ENCODE results near the gene XRCC3.
A peak's percentile ranks its signal among the peaks of the same experiment; 100 is the strongest.

The XRCC3 gene

DNA sequence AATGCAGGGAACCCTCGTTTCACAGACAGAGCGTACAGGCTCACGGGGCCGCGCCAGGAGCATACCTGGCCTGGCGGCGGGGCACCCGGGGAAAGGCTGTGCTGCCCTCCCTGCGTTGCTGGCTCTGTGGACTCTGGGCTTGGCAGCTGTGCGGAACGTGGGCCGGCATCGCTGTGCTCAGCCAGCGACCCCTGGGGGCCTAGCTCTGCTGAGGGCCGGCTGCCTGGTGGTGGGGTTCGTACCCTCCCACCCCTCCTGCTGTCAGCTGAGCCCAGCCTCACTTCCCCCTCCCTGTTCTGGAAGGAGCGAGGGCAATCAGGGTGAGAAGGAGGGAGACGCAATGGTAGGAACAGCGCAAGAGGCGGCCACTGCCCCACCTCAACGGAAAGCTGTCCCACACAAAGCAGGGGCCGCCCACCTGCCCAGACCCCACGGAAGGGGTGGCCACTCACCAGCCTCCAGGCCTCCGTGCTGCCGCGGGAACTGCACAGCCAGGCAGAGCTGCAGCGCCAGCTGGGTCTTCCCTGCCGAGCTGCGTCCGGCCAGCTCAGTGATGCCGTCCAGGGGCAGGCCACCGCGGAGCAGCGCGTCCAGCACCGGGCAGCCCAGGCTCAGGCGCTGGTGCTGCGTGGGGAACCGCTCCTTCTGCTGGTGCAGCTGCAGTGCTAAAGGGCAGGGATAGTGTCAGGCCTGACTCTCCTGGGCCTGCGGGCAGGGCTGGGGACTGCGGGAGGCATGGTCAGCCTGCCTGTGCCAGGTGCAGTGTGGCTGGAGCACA lies 8.5 kb downstream of the XRCC3 start:
- no peak for DNase-seq (ENCODE audit: low read depth)

DNA sequence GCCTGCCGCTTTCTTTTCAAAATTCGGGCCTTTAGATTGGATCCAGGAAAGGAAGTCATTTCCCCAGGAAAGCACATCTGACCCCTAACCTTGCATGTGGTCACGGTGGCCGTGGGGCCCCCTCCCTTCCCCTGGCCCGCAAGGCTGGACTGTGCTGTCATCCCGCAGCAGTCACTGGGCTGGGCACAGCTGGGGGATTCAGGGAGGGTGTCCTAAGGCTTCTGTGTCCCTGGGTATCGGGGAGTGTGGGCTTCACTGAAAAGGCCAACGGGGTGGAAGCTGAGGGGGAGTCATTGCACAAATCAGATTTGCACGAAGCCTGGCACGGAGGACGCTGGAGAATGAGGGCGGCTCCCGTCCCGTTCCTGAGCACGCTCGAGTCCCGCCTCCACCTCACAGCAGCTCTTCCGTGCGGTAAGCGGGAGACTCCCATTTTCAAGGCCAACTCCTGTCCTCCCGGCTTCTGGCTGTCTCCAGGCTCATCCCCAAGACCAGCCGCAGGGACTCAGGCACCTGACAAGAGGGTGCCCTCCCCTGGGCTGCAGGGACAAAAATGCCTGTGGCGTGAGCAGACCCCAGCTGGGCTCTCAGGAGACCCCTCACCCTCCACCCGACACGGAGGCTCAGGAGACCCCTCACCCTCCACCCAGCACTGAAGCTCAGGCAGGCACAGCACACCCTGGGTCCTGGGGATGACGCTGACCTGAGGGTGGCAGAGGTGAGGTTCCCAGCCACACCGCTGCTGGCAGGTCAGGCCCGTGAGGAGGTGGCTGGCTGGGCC lies 9.6 kb downstream of the XRCC3 start:
- DNase-seq (ENCODE audit: low read depth), result no peak

DNA sequence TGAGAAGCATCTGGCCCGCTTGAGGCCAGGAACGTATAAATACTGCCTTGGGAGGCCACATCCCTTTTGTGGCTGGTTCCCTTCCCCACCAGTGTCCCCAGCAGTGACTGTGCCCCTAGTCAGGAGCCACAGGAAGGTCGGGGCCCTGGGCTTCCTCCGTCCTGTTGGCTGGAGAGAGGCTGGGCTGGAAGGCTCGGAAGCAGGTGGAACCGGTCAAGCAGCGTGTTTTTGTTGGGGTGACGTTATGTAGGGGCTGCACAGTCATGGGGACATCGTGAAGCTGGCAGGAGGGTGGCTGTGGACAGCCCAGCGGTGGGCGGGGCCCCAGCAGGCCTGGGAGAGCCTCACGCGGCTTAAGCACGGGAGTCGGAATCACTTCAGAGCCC lies 10.1 kb downstream of the XRCC3 start:
- DNase-seq (ENCODE audit: low read depth), result no peak

DNA sequence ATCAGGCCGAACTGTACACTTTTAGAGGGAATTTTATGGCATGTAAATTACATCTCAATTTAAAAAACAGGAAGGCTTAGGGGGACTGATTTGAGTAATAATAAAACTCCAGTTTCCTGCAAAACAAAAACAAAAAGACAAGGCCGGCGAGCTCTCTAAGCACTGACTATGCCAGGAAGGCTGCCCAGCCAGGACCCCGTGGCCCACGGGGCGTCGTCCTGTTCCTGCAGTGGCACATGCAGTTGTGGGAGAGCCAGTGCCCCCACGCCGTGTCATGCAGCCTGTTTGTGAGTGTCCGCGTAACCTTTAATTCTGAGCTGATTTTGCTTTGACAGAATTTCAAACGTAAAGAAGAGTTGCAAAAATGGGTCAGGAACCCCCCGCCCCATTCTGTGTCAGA lies 10.5 kb downstream of the XRCC3 start:
- DNase-seq (ENCODE audit: low read depth), result no peak

DNA sequence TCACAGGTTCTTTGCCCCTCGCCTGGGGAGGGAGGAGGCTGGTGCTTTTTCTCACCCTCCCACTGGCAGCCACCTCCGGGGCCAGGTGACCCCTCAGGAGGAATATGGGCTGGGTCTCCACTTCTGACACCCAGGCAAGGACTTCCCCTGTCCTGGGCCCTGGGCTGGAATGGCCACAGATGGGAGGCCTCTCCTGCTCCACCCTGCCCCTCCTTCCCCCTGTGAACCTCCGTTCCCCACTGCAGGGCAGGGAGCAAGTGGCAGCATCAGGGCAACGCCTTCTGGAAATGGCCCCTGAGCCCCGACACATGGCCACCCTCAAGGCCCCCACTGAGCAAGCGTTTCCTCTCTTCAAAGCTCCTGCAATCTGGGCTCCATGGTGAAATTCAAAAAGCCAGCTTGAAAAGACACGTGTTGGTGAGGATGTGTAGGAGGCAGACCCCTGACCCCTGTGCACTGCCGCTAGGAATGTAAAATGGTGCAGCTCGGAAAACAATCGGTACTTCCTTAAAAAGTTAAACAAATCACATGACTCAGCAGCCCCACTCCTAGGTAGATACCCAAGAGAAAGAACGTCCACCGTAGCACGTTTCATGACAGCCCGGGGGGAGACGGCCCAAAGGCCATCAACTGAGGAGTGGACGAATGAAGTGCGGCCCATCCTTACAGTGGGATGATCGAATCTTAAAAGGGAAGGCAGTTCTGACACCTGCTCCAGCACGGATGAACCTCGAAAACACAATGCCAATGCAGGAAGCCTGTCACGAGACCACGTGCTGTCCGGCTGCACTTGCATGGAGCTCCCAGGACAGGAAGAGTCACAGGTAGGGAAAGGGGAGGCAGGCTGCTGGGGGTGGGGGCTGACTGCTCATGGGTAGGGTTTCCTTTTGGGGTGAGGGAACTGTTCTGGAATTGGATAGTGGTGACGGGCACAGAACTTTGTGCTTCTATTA lies 11.5 kb downstream of the XRCC3 start:
- no peak for DNase-seq (ENCODE audit: low read depth)

DNA sequence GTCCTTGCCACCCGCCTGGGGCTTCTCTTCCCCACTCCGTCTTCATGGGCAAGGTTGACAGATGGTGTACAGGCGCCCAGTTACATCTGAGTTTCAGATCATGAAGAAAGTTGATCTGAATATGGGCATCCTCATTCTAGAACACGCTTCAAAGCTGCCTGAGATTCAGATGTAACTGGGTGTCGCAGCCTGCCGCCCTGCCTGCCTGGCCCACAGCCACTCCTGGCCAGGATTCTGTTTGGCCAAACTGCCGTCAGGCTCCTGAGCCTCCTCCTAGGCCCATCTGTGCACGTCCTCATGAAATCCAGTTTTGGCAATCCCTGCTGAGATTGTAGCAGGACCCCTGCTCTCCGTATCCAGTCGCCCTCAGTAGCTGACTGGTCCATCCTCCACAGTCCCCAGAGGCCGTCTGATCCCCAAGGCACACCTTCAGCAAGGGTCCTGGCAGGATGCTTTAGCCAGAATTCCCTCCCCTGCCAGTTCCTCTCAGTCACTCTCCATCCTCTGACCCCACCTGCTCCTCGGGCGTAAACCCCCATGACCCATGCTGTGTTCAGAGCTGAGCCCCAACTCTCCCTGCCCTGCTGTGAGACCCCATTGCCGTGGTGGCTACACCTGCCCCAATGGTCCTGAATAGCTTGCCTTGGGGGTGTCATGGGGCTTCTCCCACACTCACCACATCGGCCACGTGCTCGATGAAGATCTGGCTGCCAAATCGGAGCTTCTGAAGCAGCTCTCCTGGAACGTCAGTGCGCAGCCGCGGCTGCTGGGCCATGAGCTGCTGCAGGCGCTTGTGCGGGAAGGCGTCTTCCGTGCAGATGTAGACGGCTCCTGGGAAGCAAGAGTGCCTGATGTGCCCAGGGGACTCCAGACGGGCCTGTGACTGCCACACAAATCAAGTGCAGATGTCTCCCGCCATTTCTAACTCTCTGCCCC lies 12.5 kb downstream of the XRCC3 start:
- no peak for DNase-seq (ENCODE audit: low read depth)

DNA sequence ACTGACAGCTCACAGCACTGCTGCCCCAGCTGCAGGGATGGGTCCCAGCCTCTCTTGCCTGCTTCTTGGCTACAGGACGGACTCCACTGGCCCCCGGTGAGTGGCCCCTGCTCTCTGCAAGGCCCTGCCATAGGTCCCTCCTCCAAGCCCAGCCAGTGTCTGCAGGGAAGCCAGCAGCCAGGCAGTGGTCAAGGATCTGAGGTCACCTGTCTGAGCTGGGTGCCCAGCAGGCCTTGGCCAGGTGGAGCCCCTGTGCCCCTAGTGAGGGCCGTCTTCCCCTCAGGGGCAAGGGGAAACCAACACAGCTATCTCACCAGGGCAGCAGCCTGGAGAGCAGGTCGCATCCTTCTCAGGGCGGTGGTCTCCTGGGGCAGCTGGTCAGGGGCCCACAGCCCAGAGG lies 13.2 kb downstream of the XRCC3 start:
- DNase-seq (ENCODE audit: low read depth), result no peak

DNA sequence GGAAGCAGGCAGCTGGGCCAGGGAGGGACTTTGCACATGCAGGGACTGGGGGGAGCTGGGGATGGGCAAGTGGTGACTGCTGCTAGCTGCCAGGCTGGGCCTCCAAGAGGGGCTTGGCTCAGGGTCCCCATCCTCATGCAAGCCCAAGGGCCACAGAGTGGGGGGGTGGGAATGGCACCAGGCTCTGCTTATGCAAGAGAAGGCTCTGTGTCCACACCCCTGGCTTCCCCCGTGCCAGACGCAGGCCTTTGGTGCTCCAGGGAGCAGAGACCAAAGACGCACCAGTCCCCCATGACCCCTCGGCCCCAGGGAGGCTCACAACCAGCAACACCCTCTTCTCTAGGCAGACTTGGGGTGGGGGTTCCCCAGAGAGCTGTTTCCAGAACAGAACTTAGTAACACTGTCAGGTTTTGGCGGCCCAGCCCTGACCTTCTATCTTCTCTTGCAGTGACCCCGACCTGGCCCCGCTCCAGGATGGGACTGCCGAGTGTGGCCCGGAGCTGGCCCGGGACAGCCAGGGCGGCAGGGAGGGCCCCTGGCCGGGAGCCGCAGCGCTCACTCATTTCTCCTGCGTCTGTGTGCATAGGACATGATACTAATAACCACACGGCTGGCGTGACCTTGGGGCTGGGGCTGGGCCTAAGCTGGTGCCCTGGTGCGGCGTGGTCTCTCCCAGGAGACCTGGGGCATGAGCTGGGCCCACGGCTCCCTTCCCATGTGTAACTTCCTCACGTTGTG lies 14.3 kb downstream of the XRCC3 start:
- no peak for DNase-seq (ENCODE audit: low read depth)

DNA sequence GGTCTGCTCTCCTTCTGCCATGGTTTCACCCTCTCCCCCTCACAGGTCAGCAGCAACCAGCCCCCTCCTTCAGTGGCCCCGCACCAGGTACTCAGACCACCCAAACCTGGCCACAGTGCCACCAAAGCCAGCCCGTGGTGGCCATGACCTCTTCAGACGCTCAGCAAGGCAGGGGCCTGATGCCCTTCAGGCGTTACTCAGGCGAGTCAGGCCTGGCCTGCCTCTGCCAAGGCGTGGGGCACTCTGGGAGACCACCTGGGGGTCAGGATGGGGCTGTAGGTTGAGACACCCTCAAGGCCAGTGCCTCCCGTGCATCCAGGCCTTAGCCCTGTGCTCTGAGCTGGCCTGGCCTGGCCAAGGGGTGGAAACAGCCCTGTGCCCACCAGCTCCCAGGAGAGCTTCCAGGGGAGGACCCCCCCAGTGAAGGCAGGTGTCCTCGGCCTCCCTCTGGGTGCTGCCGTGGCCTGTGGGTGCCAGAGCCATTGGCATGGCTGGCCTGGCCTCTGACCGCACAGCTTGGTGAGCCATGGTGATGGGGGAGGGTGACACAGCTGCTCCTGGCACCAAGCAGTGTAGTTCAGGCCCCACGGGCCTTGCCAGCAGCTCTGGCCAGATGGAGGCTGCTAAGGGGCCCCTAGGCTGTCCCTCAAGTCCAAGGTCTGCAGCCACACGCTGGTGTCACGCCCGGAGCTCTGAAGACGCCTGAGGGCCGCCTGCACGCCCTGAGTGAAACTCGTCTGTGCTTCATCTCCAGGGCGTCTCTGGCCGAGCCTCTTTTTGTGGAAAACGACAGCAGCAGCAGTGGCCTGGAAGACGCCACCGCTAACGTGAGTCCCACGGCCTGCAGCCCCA lies 15.1 kb downstream of the XRCC3 start:
- no peak for DNase-seq (ENCODE audit: low read depth)

DNA sequence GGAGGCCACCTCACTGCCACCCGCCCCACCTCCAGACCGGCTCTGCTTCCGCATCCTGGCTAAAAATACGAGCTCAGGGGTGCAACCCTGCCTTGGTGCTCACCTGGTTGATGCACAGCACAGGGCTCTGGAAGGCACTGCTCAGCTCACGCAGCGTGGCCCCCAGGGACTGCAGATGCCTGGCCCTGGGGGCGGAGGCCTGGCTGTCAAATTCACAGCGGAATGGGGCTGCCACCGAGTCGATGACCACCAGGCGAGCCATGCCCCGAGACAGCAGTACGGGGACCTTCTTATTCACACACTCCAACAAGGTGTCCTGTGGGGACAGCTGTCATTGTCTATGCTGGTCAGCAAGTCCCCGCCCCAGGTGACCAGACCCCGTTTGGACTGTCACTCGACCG lies 16.0 kb downstream of the XRCC3 start:
- no peak for DNase-seq (ENCODE audit: low read depth)

DNA sequence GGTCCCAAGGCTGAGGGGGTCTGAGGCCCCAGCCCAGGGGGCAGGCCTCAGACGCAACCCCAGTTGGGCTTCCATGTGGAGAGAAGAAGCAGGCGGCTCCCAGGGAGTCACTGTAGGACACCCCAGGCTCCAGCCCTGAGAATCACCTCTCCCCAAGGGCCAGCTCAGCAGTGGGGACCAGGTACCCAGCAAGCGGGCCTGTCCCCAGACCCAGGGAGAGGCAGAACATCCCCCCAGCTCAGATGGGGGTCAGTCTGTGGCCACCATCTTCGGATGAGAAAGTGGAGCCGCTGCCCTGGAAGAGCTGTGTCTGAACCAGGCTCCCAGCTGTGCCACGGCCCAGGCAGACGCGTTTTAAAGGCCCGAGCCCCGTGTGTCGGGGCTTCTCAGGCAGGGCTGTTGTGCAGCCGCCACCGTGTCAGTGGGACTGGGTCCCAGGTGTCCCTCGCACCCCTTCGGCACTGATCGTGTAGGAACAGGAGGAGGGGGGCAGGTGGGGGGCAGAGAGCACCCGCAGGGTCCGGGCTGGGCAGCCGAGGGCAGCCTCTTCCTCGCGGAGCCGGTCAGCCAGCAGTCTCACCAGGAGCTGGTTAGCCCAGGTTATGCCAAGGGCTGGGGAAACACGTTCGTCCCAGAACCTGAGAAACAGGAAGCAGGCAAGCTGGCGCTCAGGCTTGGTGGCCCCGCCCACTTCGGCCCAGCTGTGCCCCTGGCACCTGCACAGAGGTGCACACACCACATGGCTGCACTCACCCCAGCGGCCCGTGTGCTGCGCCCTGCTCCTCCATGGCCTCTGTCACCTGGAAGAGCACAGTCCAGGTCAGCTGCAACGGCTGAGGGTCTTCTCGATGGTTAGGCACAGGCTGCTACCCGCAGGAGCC lies 16.6 kb downstream of the XRCC3 start:
- no peak for DNase-seq (ENCODE audit: low read depth)

DNA sequence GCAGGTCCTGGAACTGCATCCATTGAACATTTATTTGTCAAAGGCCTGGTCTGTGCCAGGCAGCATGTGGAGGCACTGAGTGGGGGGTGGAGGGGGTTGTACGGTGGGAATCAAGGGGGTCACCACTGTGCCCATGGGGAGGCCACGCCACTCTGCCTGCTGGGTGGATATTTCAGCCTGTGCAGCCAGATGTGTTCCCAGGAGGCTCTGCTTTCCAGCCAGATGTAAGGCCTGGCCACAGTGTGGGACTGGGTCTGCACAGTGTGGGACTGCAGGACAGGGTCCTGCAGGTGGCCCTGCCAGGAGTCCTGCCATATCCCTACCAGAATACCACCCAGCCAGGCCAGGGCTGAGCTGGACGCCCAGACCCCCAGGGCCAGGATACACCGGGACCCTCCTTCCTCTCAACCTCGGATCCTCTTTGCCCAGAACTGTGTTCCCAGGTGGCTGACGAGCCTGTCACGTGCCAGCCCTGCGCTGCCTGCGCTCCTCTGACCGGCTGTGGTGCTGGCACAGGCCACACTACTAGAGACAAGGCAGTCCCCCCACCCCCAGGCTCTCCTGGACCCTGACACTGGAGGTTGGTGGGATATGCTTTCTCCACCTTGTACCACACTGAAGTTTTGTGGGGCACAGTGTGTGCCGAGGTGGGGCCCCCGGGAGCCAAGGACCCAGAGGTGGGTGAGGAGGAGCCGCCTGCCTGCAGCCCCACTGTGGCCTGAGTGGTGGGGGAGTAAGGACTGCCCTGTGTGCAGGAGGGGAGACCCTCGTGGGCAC lies 17.5 kb downstream of the XRCC3 start:
- no peak for DNase-seq (ENCODE audit: low read depth)

DNA sequence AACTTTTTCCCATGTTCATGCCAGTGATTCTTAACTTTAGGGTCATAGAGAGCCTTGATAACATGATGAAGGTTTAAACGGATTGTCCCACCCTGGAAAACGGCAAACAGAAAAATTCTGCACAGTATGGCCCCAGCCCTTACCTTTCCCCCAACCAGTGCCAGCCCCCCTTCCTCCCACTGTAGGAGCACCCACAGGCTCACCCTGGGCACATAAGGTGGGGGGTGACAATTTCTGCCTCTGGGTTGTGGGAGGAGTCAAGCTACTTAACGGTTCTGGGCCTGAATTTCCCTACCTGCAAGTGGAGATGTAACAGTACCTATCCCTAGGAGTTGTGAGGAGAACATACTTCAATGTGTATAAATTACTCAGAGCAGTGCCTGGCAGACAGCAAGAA lies 18.0 kb downstream of the XRCC3 start:
- no peak for DNase-seq (ENCODE audit: low read depth)

DNA sequence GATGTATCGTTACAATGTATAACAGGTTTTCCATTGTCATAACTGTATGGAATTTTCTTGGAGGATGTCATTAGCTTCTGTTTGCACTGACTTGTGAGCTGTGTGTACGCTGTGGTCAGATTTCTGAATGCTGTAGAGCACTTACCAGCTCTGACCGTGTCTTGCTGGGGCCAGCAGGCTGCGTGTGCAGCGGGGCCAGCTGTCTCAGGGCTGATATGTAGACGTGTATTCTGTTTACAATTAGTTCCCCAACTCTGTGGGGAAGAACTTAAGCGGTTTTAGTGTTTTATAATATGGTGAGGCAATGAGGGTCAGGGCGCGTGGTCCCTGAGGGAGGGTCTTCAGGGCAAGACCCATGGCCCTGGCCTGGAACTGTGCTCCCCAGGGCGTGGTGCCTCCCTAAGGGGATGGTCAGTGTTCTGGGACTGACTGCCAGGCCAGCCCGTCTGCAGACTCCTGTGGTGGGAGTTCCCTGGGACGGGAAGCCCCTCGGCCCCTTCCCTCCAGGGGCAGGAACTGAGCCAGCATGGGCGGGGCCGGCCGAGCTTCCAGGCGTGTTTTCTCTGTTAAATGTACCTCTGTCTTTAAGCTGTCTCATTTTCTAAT lies 18.7 kb downstream of the XRCC3 start:
- DNase-seq (ENCODE audit: low read depth), result peak; percentile 34

DNA sequence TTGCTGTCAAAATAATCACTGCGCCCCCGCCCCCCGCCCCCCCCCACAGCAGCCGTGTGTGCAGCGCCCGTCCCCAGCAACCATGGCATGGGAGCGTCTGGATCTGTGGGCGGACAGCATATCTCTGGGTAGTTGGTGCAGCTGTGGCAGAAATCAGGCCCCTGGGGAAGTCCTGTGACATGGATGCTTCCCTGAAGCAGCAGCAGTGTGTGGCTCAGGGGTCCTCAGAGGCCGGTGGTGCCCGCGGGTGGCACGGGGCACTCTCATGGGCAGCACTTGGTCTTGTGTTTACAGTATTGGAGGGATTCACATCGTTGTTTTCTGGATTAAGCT lies 19.2 kb downstream of the XRCC3 start:
- no peak for DNase-seq (ENCODE audit: low read depth)

DNA sequence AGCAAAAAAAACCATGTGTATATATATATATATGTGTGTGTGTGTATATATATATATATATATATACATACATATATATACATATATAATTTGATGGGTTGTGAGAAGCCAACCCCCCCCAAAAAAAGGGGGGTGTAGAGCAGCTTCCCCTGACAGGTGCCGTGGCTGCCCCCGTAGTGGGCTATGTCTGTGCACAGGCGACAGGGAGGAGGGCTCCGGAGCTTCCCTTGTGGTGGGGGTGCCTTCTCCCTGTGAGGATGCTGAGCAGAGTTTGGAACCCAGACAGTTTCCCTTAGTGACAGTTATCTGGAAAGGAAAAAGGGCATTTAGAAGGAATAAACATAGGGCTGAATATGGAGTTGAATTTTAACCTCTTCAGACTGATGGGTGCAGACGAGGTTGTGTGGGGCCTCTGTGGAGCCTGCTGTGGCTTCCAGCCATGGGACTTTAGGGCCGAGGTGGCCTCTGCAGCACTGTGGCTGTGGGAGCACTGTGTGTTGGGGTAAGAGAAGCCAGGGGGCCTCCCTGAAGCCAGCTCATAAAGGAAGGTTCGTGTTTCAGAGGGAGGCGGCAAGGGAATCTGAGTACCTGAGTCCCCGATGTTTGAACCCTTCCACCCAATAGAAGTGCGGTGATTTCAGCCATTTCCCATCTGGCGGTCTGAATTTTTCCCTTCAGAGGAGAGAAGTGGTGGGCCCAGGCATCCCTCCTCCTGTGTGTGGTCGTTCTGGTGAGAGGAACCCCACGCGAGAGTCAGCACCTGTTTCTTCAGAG lies 19.8 kb downstream of the XRCC3 start:
- DNase-seq (ENCODE audit: low read depth), result no peak

DNA sequence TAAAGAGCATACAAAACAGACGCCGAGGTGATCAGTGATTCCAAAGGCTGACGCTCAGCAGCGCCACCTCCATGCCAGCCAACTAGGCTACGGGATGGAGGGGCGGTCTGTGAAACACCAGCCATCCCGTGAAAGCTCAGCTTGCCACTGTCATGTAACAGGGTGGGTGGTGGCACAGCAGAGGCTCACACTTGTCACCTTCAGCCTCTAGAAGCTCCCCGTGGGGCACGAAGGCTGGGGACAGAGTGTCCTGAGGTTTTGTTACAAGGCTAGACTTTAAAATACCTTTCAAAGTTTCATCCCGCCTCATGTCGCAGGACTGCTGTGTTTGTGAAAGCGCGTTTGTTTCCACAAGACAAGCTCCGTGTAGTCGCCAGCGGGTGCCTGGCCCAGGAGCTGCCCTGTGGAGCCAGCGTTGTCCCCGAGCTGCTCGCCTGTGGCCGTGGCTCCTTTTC lies 20.7 kb downstream of the XRCC3 start:
- DNase-seq (ENCODE audit: low read depth), result no peak

Data from non-pigmented ciliary epithelial cell (primary cell).